HFFc6 (cell line): ENCODE measurements around the gene XRN2. TPM values are rescaled to one million over a fixed set of nuclear protein-coding genes. Genes with fewer than 3 reads are reported as not detected.

Source experiments
- DNase-seq: peaks from one replicate; pipeline ENCODE4 v3.0.0-alpha.2; 2018
- H3K27ac Mint-ChIP-seq: 2 replicates; pipeline ENCODE4 v1.8.0; 2020; ENCODE audit warnings: mild to moderate bottlenecking, mixed read lengths
- H3K27me3 Mint-ChIP-seq: 2 replicates; pipeline ENCODE4 v1.8.0; 2021; ENCODE audit warnings: mild to moderate bottlenecking, moderate library complexity, mixed read lengths; ENCODE audit not compliant: insufficient read depth
- H3K36me3 Mint-ChIP-seq: 2 replicates; pipeline ENCODE4 v1.8.0; 2021; ENCODE audit warnings: low read depth, mixed read lengths
- H3K4me1 Mint-ChIP-seq: 2 replicates; pipeline ENCODE4 v1.8.0; 2020; ENCODE audit warnings: low read depth, mixed read lengths
- H3K4me3 Mint-ChIP-seq: 2 replicates; pipeline ENCODE4 v1.8.0; 2020; ENCODE audit warnings: mild to moderate bottlenecking, moderate library complexity, mixed read lengths
- H3K9me3 Mint-ChIP-seq: 2 replicates; pipeline ENCODE4 v1.8.0; 2020; ENCODE audit warnings: mild to moderate bottlenecking, mixed read lengths
- total RNA-seq, 6 experiments: library from RNA; stranded (reverse); fragmentation: NEBNext Ultra II Directional; extraction: Animal tissue kit (Norgen Biotek cat#: 25700); gene quantifications; 2 replicates in 1 of 6; 3 replicates in 5 of 6; pipeline ENCODE4 v1.2.3, GENCODE V29; 2021
- TF ChIP-seq, protein P1 (sequence below): fragments of 200-600 bp; sonication (generic); IDR thresholded peaks from 2 replicates; pipeline ENCODE4 v1.5.0; 2021; ENCODE audit warnings: antibody characterized with exemption, mild to moderate bottlenecking

The XRN2 gene
- total RNA-seq, 6 experiments from 2014 or later = 53.3 to 66.1 (median 60.3) TPM

DNA sequence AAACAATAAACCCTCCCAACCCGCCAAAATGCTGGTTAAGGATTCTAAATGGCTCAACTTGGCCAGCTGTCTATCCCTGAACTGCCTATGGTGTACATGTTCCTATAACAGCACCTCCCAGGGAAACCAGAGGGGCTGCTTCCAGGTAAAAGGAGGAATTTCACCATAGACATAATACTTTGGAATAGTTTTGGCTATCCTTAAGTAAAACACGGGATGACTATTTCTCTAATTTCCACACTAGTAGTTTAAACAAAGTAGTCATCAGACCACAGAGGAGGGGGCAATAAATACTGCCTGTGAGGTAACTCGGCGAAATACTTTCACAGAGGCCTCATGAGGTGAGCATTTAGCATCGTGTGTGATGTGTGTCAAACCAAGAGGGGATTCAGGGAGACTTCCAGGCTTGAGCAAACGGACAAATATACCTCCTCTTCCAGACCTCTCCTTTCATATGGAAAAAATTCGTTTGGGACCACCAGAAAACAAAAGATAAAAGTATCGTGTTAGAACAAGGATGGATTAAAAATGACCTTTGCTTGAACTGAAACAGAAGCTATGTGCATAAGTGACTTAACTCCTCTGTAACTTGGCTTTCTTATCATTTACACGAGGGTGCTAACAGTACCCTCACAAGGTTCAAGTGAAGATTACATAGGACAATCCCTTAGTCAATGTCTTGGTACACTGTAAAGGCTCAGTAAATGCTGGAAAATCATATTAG, 1.0 kb upstream of the XRN2 start:
- no peak for DNase-seq
- no peaks in the 10 kb centered on the region for H3K9me3 Mint-ChIP-seq
- TF ChIP-seq, protein P1, sequence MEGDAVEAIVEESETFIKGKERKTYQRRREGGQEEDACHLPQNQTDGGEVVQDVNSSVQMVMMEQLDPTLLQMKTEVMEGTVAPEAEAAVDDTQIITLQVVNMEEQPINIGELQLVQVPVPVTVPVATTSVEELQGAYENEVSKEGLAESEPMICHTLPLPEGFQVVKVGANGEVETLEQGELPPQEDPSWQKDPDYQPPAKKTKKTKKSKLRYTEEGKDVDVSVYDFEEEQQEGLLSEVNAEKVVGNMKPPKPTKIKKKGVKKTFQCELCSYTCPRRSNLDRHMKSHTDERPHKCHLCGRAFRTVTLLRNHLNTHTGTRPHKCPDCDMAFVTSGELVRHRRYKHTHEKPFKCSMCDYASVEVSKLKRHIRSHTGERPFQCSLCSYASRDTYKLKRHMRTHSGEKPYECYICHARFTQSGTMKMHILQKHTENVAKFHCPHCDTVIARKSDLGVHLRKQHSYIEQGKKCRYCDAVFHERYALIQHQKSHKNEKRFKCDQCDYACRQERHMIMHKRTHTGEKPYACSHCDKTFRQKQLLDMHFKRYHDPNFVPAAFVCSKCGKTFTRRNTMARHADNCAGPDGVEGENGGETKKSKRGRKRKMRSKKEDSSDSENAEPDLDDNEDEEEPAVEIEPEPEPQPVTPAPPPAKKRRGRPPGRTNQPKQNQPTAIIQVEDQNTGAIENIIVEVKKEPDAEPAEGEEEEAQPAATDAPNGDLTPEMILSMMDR = no peak
- H3K4me3 Mint-ChIP-seq = peak overlapping the region; percentile 93
- peaks cover 19% of the 10 kb centered on the region; the same call in 1 of the 2 replicates for H3K36me3 Mint-ChIP-seq
- H3K27me3 Mint-ChIP-seq = no peaks in the 10 kb centered on the region; the same call in 1 of the 2 replicates
- peak overlapping the region; percentile 99 for H3K27ac Mint-ChIP-seq
- H3K4me1 Mint-ChIP-seq = peaks cover 19% of the 10 kb centered on the region

DNA sequence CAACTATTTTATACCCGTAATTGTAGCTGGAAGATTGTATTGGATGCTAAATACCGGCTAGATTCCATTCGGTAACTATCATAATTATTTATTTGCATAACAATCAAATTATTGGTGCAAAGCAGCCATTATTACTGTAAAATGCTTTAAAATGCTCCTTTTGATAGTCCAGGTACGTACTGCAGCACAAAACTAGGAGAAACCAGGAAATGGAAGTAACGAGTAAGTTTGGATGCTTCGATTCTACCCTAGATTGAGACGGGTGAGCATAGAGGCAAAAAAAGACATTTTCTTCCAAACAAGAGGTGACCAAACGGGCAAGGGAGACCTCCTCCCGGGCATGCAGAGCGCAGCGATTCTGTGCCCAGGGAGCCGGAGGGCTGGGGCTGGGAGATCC, 469 bp upstream of the XRN2 start:
- Mint-ChIP-seq H3K4me3 (peak overlapping the region; percentile 93), H3K36me3 (peaks cover 19% of the 10 kb centered on the region; the same call in 1 of the 2 replicates), H3K4me1 (peaks cover 19% of the 10 kb centered on the region), H3K9me3 (no peaks in the 10 kb centered on the region), H3K27ac (peak overlapping the region; percentile 99), H3K27me3 (no peaks in the 10 kb centered on the region; the same call in 1 of the 2 replicates)
- no peak for DNase-seq
- TF ChIP-seq, protein P1 = no peak

DNA sequence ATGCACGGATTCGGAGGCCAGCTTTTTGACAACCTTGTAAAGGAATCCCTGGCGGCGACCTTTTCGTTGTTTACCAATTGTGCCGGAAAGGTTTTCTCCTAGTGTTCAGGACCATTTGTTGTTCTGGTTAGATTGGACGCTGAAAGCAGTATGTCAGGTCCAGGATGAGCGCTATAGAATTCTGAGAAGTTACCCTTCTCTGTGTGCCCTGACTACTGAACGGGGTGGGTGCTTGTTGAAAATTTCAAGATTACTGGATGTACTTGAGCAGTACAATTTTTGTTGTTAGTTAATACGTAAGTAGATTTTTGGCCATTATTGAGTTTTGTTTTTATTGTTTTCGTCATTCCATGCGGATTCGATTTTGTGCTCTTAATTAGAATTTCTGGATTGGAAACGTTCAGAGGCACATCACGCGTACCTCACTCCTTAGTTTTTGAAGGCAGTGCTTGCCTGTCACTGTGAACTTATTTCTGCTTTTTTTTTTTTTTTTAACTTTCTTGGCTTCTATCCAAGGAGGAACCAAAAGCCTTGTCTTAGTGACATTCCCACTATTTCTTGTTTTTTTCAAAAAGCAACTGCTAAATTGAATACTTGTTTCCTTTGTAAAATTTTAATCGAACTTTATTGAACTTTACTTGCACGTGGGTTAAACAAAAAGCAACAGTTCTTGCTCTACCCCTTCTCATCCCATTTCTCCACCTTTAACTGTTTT, 898 bp downstream of the XRN2 start:
- Mint-ChIP-seq H3K27ac (peak overlapping the region; percentile 99), H3K4me1 (peaks cover 29% of the 10 kb centered on the region), H3K27me3 (no peaks in the 10 kb centered on the region; the same call in 1 of the 2 replicates), H3K9me3 (no peaks in the 10 kb centered on the region), H3K36me3 (peaks cover 29% of the 10 kb centered on the region), H3K4me3 (peak overlapping the region; percentile 93)
- TF ChIP-seq, protein P1 = no peak
- DNase-seq = no peak

DNA sequence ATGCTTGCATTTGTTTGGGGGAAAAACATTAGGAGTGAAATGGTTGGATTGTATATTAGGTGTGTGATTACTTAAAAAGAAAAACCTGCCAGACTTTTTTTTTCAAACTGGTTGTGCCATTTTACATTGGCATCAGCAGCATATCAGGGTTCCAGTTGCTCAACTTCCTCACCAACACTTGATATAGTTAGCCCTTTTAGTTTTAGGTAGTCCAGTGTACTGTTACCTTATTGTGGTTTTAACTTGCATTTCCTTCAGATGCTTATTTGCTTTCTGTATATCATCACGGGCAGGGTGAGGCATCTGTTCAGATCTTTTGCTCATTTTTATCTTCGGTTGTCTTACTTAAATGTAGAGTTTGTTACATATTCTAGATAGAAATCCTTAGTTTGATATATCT, 5.2 kb downstream of the XRN2 start:
- TF ChIP-seq, protein P1 = no peak
- H3K27ac Mint-ChIP-seq = no peak overlapping the region
- no peaks in the 10 kb centered on the region for H3K9me3 Mint-ChIP-seq
- peaks cover 35% of the 10 kb centered on the region for H3K36me3 Mint-ChIP-seq
- H3K4me1 Mint-ChIP-seq = peaks cover 44% of the 10 kb centered on the region
- no peaks in the 10 kb centered on the region; the same call in 1 of the 2 replicates for H3K27me3 Mint-ChIP-seq
- no peak overlapping the region for H3K4me3 Mint-ChIP-seq
- no peak for DNase-seq

DNA sequence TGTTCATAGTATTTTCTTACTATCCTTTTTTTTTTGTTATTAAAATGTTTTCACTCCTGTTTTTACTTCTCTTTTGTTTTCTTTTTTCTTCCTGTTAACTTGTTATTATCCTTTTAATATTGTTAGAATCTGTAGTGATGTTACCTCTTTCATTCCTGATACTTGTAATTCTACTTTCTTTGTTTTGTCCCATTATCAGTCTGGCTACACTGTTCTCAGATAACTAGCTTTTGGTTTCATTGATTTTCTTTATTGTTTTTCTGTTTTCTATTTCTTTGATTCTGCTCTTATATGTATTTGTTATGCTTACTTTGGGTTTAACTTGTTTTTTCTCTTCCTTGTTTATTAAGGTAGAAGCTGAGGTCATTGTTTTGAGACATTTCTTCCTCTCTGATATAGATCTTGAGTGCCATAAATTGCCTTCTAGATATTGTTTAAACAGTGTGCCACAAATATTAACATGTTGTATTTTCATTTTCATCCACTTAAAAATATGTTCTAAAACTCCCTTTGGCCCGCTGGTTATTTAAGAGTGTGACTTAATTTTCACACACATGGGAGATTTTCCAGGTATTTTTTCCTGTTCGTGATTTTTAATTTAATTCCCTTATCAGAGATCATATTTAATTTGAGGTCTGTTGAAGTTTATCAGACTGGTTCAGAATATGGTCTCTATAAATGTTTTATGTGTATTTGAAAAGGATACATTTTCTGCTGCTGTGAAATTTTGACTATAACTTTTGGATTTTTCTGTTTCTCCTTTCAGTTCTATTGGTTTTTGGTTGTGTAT, 6.7 kb downstream of the XRN2 start:
- Mint-ChIP-seq H3K4me1 (peaks cover 45% of the 10 kb centered on the region), H3K27me3 (no peaks in the 10 kb centered on the region), H3K36me3 (peaks cover 23% of the 10 kb centered on the region), H3K27ac (no peak overlapping the region), H3K4me3 (no peak overlapping the region), H3K9me3 (no peaks in the 10 kb centered on the region)
- TF ChIP-seq, protein P1 = no peak
- no peak for DNase-seq
